ENCODE data around the gene PACSIN2.
"Not testable (repeated sequence)": the region's sequence is repeated elsewhere in the genome, so short reads cannot be mapped to it uniquely, and the experiment has no call there.

PACSIN2 gene

GRCh38 chr22:42991010-42991651 is 23.8 kb downstream of the PACSIN2 start:
- FAIRE-seq: no peak

GRCh38 chr22:42990131-42990838 is 24.7 kb downstream of the PACSIN2 start:
- FAIRE-seq: no peak

GRCh38 chr22:42986115-42986514 is 28.8 kb downstream of the PACSIN2 start:
- no peak for FAIRE-seq

GRCh38 chr22:42985531-42985905 is 29.4 kb downstream of the PACSIN2 start:
- FAIRE-seq: no peak

- no peak for FAIRE-seq
Measured at GRCh38 chr22:42984814-42985530, 30.0 kb downstream of the PACSIN2 start.

GRCh38 chr22:42984397-42984796 is 30.6 kb downstream of the PACSIN2 start:
- FAIRE-seq: no peak

- no peak for FAIRE-seq
Measured at GRCh38 chr22:42983470-42983869, 31.5 kb downstream of the PACSIN2 start.

- FAIRE-seq: no peak
Measured at GRCh38 chr22:42979606-42980005, 35.3 kb downstream of the PACSIN2 start.

- no peak for FAIRE-seq
Measured at GRCh38 chr22:42978453-42979103, 36.4 kb downstream of the PACSIN2 start.

GRCh38 chr22:42977569-42977968 is 37.4 kb downstream of the PACSIN2 start:
- no peak for FAIRE-seq

GRCh38 chr22:42976217-42976933 is 38.6 kb downstream of the PACSIN2 start:
- no peak for FAIRE-seq

GRCh38 chr22:42974223-42974622 is 40.7 kb downstream of the PACSIN2 start:
- no peak for FAIRE-seq

- FAIRE-seq: no peak
Measured at GRCh38 chr22:42973536-42973881, 41.4 kb downstream of the PACSIN2 start.

- FAIRE-seq: no peak
Measured at GRCh38 chr22:42972649-42973535, 42.1 kb downstream of the PACSIN2 start.

- not testable (repeated sequence) for FAIRE-seq
Measured at GRCh38 chr22:42971473-42971860, 43.5 kb downstream of the PACSIN2 start.

GRCh38 chr22:42970029-42970428 is 44.9 kb downstream of the PACSIN2 start:
- FAIRE-seq: no peak

- no peak for FAIRE-seq
Measured at GRCh38 chr22:42969348-42969975, 45.5 kb downstream of the PACSIN2 start.

- no peak for FAIRE-seq
Measured at GRCh38 chr22:42967933-42968332, 47.0 kb downstream of the PACSIN2 start.

GRCh38 chr22:42967005-42967404 is 47.9 kb downstream of the PACSIN2 start:
- FAIRE-seq: no peak

- FAIRE-seq: no peak
Measured at GRCh38 chr22:42966497-42966896, 48.5 kb downstream of the PACSIN2 start.

GRCh38 chr22:42964994-42965699 is 49.8 kb downstream of the PACSIN2 start:
- FAIRE-seq: no peak
